HCT116 (cell line): ENCODE measurements around the gene FRS2. TPM values are rescaled to one million over a fixed set of nuclear protein-coding genes. Genes with fewer than 3 reads are reported as not detected.

ENCODE experiments used
- ATAC-seq: fragments of 200-7000 bp; cut with Tn5 transposase; 2 replicates; pipeline ENCODE4 v1.9.1; 2020; ENCODE audit warnings: mild to moderate bottlenecking, moderate library complexity
- BruUV-seq: library from RNA; stranded (reverse); fragments of 400-500 nt; replicated peaks from 2 replicates; lab custom pipeline; 2021; lab: Mats Ljungman, UMichigan
- CTCF ChIA-PET: fragments of 300-600 bp; sonication (Branson Sonifier 250); formaldehyde crosslinking; loops from one replicate; lab custom pipeline; 2021; ENCODE audit warnings: antibody characterized with exemption; lab: Charles Lee
- POLR2A ChIA-PET: fragments of 300-600, 350-600 bp; sonication (Branson Sonifier 250); formaldehyde crosslinking; loops from one replicate; lab custom pipeline; 2021; ENCODE audit warnings: antibody characterized with exemption; lab: Charles Lee
- RAD21 ChIA-PET, 2 experiments: fragments of 300-600 bp; sonication (Branson Sonifier 250); formaldehyde crosslinking; loops; one replicate each; lab custom pipeline; 2023; ENCODE audit warnings: low total read pairs in 2 of 2; ENCODE audit not compliant: uncharacterized antibody in 2 of 2, unreplicated experiment in 2 of 2, low non-redundant PET in 1 of 2; lab: Charles Lee
- DNase-seq: peaks from one replicate; pipeline ENCODE4 v3.0.0-alpha.2; 2010; ENCODE audit warnings: low read depth, low spot score
- H2AFZ ChIP-seq: fragments of 200-600 bp; shearing (Covaris generic), sonication (generic); 2 replicates; pipeline ENCODE4 v1.6.1; 2017; ENCODE audit warnings: low read depth, mixed run types, mixed read lengths, antibody characterized with exemption, low read length; ENCODE audit not compliant: poor library complexity, severe bottlenecking
- H3K27ac ChIP-seq: 2 replicates; pipeline ENCODE4 v1.5.1; 2012; ENCODE audit warnings: low read depth, low read length
- H3K27me3 ChIP-seq: fragments of 200-600 bp; sonication (generic); 2 replicates; pipeline ENCODE4 v1.6.1; 2016; ENCODE audit warnings: mixed run types, low read length, mixed read lengths; ENCODE audit not compliant: insufficient read depth
- H3K36me3 ChIP-seq, 2 experiments: fragments of 200-500 bp in 1 of 2; fragments of 200-600 bp in 1 of 2; sonication (Bioruptor generic) in 1 of 2; sonication (generic) in 1 of 2; 2 replicates each; pipeline versions ENCODE4 v1.5.1 to v1.6.1; 2014 to 2016; ENCODE audit warnings: low read length in 2 of 2, inconsistent platforms in 1 of 2, mixed read lengths in 1 of 2, mixed run types in 1 of 2; ENCODE audit not compliant: insufficient read depth in 2 of 2, control insufficient read depth in 1 of 2
- H3K4me1 ChIP-seq, 2 experiments: fragments of 200-600 bp in 1 of 2; sonication (generic) in 1 of 2; 2 replicates each; pipeline versions ENCODE4 v1.5.1 to v1.6.1; 2012 to 2017; ENCODE audit warnings: low read length in 2 of 2, inconsistent platforms in 1 of 2, mild to moderate bottlenecking in 1 of 2, mixed read lengths in 1 of 2, mixed run types in 1 of 2, moderate library complexity in 1 of 2; ENCODE audit not compliant: insufficient read depth in 2 of 2, control insufficient read depth in 1 of 2
- H3K4me2 ChIP-seq: fragments of 200-600 bp; sonication (generic); 2 replicates; pipeline ENCODE4 v1.6.1; 2017; ENCODE audit warnings: mixed run types, low read length, mixed read lengths
- H3K4me3 ChIP-seq, 2 experiments: fragments of 200-600 bp in 1 of 2; sonication (generic) in 1 of 2; replicated peaks in 1 of 2; 2 replicates each; pipeline ENCODE4 v1.5.1; 2011 to 2016; ENCODE audit warnings: low read length in 2 of 2, control low read depth in 1 of 2, low read depth in 1 of 2, mild to moderate bottlenecking in 1 of 2, mixed read lengths in 1 of 2, mixed run types in 1 of 2
- H3K79me2 ChIP-seq: fragments of 200-600 bp; sonication (generic); 2 replicates; pipeline ENCODE4 v1.6.1; 2017; ENCODE audit warnings: mild to moderate bottlenecking, mixed run types, low read length, moderate library complexity, mixed read lengths; ENCODE audit not compliant: insufficient read depth
- H3K9ac ChIP-seq: fragments of 200-600 bp; sonication (generic); 2 replicates; pipeline ENCODE4 v1.6.1; 2016; ENCODE audit warnings: low read length, mixed read lengths
- H3K9me2 ChIP-seq: fragments of 200-600 bp; sonication (generic), shearing (Covaris generic); 2 replicates; pipeline ENCODE4 v1.6.1; 2017; ENCODE audit warnings: mixed run types, mild to moderate bottlenecking, moderate library complexity; ENCODE audit not compliant: insufficient read depth
- H3K9me3 ChIP-seq, 2 experiments: fragments of 200-500 bp in 1 of 2; fragments of 200-600 bp in 1 of 2; sonication (Bioruptor generic) in 1 of 2; sonication (generic) in 1 of 2; 2 replicates each; pipeline ENCODE4 v1.6.1; 2014 to 2017; ENCODE audit warnings: low read length in 2 of 2, mixed read lengths in 2 of 2, inconsistent platforms in 1 of 2, low read depth in 1 of 2, mild to moderate bottlenecking in 1 of 2, mixed run types in 1 of 2, moderate library complexity in 1 of 2; ENCODE audit not compliant: control insufficient read depth in 1 of 2, insufficient read depth in 1 of 2
- H4K20me1 ChIP-seq: fragments of 200-600 bp; sonication (generic), shearing (Covaris generic); 2 replicates; pipeline ENCODE4 v1.6.1; 2017; ENCODE audit warnings: mixed run types, mild to moderate bottlenecking, moderate library complexity; ENCODE audit not compliant: insufficient read depth
- CBX3 ChIP-seq: IDR thresholded peaks from 2 replicates; pipeline ENCODE4 v1.6.1; 2012; ENCODE audit warnings: low read depth
- CEBPB ChIP-seq: IDR thresholded peaks from 2 replicates; pipeline ENCODE4 v1.6.1; 2012; ENCODE audit warnings: low read depth
- EGR1 ChIP-seq: IDR thresholded peaks from 2 replicates; pipeline ENCODE4 v1.6.1; 2012; ENCODE audit warnings: low read depth
- ELF1 ChIP-seq: IDR thresholded peaks from 2 replicates; pipeline ENCODE4 v1.6.1; 2012; ENCODE audit warnings: low read depth, borderline replicate concordance
- EZH2 ChIP-seq: fragments of 200-600 bp; sonication (generic); IDR thresholded peaks from 2 replicates; pipeline ENCODE4 v1.6.1; 2017; ENCODE audit warnings: antibody characterized with exemption, mixed run types
- JUND ChIP-seq: IDR thresholded peaks from 2 replicates; pipeline ENCODE4 v1.6.1; 2012
- RAD21 ChIP-seq: IDR thresholded peaks from 2 replicates; pipeline ENCODE4 v1.6.1; 2012; ENCODE audit warnings: low read depth, mild to moderate bottlenecking
- SIN3A ChIP-seq: IDR thresholded peaks from 2 replicates; pipeline ENCODE4 v1.6.1; 2012; ENCODE audit warnings: low read depth
- SP1 ChIP-seq: IDR thresholded peaks from 2 replicates; pipeline ENCODE4 v1.6.1; 2012; ENCODE audit warnings: low read depth
- SRF ChIP-seq: IDR thresholded peaks from 2 replicates; pipeline ENCODE4 v1.6.1; 2012; ENCODE audit warnings: low read depth
- TCF7L2 ChIP-seq: IDR thresholded peaks from 2 replicates; pipeline ENCODE4 v1.7.0; 2011; ENCODE audit warnings: borderline replicate concordance, inconsistent platforms; ENCODE audit not compliant: insufficient read depth, insufficient read length; ENCODE audit errors: extremely low read depth
- YY1 ChIP-seq: IDR thresholded peaks from 2 replicates; pipeline ENCODE4 v1.6.1; 2011; ENCODE audit warnings: low read length, low read depth, moderate library complexity, mild to moderate bottlenecking; ENCODE audit not compliant: insufficient replicate concordance; ENCODE audit errors: extremely low read depth
- ZBTB33 ChIP-seq: IDR thresholded peaks from 2 replicates; pipeline ENCODE4 v1.6.1; 2011; ENCODE audit warnings: mild to moderate bottlenecking, low read length, moderate library complexity; ENCODE audit not compliant: insufficient replicate concordance; ENCODE audit errors: extremely low read depth
- ZFX ChIP-seq: fragments of 450-650 bp; IDR thresholded peaks from 2 replicates; pipeline ENCODE4 v1.6.1; 2017
- ZNF274 ChIP-seq: fragments of 200-500 bp; sonication (Bioruptor generic); IDR thresholded peaks from 2 replicates; pipeline ENCODE4 v1.6.1; 2014; ENCODE audit warnings: mild to moderate bottlenecking, low read depth, low read length, inconsistent platforms
- intact Hi-C: fragments of 100-400 bp; cut with micrococcal nuclease; formaldehyde crosslinking; loops from 2 replicates; pipeline ENCODE4 v1.10.0; 2022
- total RNA-seq: library from RNA; stranded (reverse); gene quantifications from one replicate; pipeline ENCODE4 v1.2.1, GENCODE V29; 2021; ENCODE audit not compliant: unreplicated experiment
- TF ChIP-seq, protein P1 (sequence below): IDR thresholded peaks from 2 replicates; pipeline ENCODE4 v1.6.1; 2012

Gene FRS2
- total RNA-seq, 1 experiment from 2014 or later = 14.7 TPM

- TF ChIP-seq JUND (no peak), YY1 (no peak), ZBTB33 (no peak), ZFX (no peak), SIN3A (no peak), TCF7L2 (no peak), RAD21 (no peak)
- BruUV-seq = no TSS peak
- ATAC-seq (no peak), DNase-seq (no peak)
- no peak overlapping the region for H2AFZ ChIP-seq
- no peaks in the 10 kb centered on the region for H3K9me2 ChIP-seq
- ChIA-PET POLR2A (no interaction called here), RAD21 (no interaction called here), CTCF (no interaction called here)
- H3K36me3 ChIP-seq = peaks cover 18 to 27% of the 10 kb centered on the region in 2 experiments; a peak in 2 of 4 replicates
- 0 out of 2 replicates have a peak, but pooled peaks cover 2% of the 10 kb centered on the region for H3K79me2 ChIP-seq
- H4K20me1 ChIP-seq = no peaks in the 10 kb centered on the region
- peaks cover 2 to 4% of the 10 kb centered on the region in 2 experiments; a peak in 3 of 4 replicates for H3K4me1 ChIP-seq
- H3K4me3 ChIP-seq = no peak overlapping the region
- no peak overlapping the region for H3K27ac ChIP-seq
- no peak overlapping the region for H3K4me2 ChIP-seq
- no peaks in the 10 kb centered on the region for H3K9me3 ChIP-seq
- intact Hi-C loops = loop anchor here (10.0 kb wide), 1 partner anchor 421 kb away; no protein-coding TSS in a partner anchor
- no peak overlapping the region for H3K9ac ChIP-seq
- H3K27me3 ChIP-seq = no peaks in the 10 kb centered on the region
Observed at GRCh38 chr12:69575346-69575745, 105.2 kb downstream of the FRS2 start.

- Histone ChIP-seq H3K27me3 (no peaks in the 10 kb centered on the region), H3K4me1 (no peaks in the 10 kb centered on the region), H3K4me3 (no peak overlapping the region), H3K36me3 (peaks cover 16 to 18% of the 10 kb centered on the region in 2 experiments; a peak in 2 of 4 replicates), H2AFZ (no peak overlapping the region), H3K4me2 (no peak overlapping the region), H4K20me1 (no peaks in the 10 kb centered on the region), H3K9me2 (no peaks in the 10 kb centered on the region), H3K9me3 (no peaks in the 10 kb centered on the region), H3K79me2 (0 out of 2 replicates have a peak, but pooled peaks cover 2% of the 10 kb centered on the region), H3K9ac (no peak overlapping the region), H3K27ac (no peak overlapping the region)
- DNase-seq = no peak
- CTCF ChIA-PET = interaction anchor here (0.6 kb wide), 1 partner anchor 9 kb away, joined by 3 read pairs; no protein-coding TSS in a partner anchor
- intact Hi-C loops = loop anchor here (10.0 kb wide), 1 partner anchor 423 kb away; no protein-coding TSS in a partner anchor
- ATAC-seq = no peak
- POLR2A ChIA-PET = no interaction called here
- RAD21 ChIA-PET = no interaction called here
- no TSS peak for BruUV-seq
- TF ChIP-seq SP1 (no peak), CEBPB (no peak), SRF (no peak), ZNF274 (no peak), EGR1 (no peak), TCF7L2 (no peak), YY1 (no peak), EZH2 (no peak), CBX3 (no peak), RAD21 (no peak), ELF1 (no peak)
- TF ChIP-seq, protein P1, sequence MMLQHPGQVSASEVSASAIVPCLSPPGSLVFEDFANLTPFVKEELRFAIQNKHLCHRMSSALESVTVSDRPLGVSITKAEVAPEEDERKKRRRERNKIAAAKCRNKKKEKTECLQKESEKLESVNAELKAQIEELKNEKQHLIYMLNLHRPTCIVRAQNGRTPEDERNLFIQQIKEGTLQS = no peak
Observed at GRCh38 chr12:69578283-69578682, 108.1 kb downstream of the FRS2 start.
